ENCODE data around the gene WFDC1. TPM values are rescaled to one million over a fixed set of nuclear protein-coding genes. Genes with fewer than 3 reads are reported as not detected.

The WFDC1 gene
- total RNA-seq, 2 experiments from 2014 or later: not detected

GRCh38 chr16:84295203-84295860, 654 bp downstream of the WFDC1 start:
- POLR2A ChIA-PET: no interaction called here
- CTCF ChIA-PET: no interaction called here

DNA sequence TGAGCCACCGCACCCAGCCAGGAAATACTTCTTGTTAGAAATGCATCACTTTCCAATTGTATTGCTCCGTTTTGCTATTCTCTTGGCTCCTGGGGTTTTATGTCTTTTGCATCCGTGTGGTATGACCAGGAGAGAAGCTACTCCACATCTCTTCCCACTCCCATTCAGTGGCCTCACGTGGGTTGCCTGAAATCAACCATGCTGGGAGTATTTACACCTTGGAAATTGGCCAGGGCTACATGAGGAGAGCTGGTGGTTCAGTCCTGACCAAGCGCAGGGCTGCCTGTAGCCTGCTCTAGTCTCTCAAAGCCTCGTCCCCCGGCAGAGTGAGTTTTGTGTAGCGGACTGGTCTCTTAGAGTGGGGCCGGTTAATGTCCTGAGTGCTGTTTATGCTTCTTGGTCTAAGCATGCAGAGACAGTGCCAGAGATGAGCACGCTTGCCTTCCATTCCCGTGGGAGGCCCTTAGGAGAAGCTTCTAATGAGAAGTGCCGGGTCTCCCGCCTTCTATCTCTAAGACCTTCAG, 3.8 kb downstream of the WFDC1 start:
- POLR2A ChIA-PET: no interaction called here
- CTCF ChIA-PET: no interaction called here

DNA sequence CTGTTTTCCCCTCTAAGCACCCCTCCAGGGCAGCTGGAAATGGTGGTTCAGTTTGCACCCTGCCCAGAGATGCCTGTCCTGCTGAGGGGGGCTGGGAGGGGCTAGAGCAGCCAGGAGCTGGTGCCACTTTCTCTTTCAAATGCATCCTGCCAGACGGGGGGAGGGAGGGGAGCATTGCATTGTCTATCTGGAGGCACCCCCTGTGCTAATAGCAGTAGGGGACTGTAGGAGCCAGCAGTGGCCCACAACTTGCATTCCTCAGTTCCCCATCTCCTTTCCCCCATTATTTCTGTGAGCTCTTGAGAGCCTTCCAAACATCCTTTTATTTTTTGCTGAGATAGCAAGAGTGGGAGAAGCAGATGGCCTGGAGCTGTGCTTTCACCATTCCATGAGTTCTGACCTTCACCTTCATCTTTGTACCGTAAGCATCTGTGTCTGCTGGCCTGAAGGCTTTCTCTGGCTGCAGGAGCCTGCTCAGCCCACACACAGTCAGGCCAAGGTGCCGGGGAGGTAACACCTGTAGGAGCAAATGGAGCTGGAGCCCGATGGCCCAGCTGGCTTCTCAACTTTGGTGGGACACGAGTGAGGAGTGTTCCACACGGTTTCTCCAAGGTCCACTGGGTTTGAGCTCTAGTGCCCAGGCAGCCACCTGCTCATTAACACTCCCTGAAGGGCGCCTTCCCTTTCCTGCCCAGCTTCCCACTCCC, 5.2 kb downstream of the WFDC1 start:
- ChIA-PET CTCF (no interaction called here), POLR2A (no interaction called here)

- POLR2A ChIA-PET: no interaction called here
- CTCF ChIA-PET: no interaction called here
These were observed 7.7 kb downstream of the WFDC1 start for GRCh38 chr16:84302111-84302954.

DNA sequence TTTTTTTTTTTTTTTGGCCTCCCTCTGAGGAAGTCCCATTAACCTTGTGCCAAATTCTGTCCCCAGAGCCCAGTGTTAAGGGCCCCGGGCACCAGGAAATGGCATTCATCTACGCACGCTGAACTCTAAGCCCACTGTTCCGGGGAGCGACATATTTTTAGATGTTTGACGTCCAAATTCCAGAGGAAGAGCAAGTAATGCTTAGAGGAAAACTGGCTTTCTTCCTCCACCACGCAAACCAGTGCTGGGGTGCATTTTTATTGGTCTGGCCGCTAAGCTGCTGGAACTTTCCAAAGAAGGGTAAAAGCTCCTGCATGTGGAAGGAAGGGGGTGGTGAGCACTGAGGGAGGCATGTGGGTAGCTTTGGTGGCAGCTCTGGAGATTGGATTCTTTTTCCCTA, 8.3 kb downstream of the WFDC1 start:
- POLR2A ChIA-PET: no interaction called here
- CTCF ChIA-PET: no interaction called here

GRCh38 chr16:84303516-84303915, 8.8 kb downstream of the WFDC1 start:
- ChIA-PET POLR2A (no interaction called here), CTCF (no interaction called here)

DNA sequence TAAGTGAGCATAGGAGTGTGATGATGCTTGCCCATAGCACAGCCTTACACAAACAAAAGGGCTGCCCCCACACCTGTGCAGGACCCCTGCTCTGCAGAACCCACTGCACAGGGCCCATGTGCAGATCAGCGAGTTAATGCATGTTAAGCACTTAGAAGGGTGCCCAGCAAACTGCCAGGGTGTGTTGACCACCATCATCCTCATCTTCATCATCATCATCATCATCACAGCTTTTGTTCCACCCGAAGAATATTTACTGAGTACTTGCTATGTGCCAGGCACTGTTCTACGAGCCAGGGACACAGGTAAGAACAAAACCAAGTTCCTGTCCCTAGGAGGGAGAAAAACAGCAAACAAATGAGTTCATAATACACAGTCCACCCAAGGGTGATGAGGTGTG, 11.9 kb downstream of the WFDC1 start:
- ChIA-PET POLR2A (no interaction called here), CTCF (no interaction called here)

DNA sequence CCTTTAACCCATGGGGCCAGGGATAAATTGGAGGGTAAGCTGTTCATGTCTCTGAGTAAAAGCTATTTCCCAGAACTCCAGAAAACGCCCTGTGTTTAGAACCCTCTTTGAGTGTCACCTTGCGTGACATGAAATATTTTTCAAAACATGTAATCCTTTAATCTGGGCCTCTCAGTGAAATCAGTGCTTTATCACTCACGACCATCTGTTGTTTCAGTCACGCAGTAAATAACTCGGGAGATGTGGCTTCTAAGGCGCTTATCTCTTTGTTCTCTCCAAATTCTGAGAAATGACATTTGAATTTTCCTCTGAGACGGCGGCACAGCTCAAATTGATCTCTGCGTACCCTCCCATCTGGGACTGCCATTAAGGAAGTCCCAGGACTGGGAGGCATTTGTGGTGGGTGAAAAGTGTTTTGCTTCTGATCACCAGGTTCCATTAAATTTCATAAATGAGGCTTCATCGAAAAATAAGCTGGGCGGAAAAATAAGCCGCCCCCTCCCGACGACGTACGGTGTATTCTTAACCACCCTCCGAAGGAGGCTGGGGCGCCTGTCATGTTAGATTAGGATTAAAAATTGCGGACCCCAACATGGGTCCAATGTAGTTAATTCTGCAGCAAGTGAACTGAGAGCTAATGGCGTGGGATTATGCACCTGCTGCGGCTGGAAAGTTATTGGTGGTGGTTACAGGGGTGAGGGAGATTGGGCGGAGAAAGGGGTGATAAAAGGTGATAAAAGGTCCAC, 12.7 kb downstream of the WFDC1 start:
- ChIA-PET CTCF (interaction anchor here (0.6 to 1.1 kb wide), 3 partner anchors 10 to 294 kb away, joined by 3 to 4 read pairs (median 3); no protein-coding TSS in a partner anchor), POLR2A (interaction anchor here (0.6 kb wide), 1 partner anchor 139 kb away, joined by 7 read pairs; no protein-coding TSS in a partner anchor)

GRCh38 chr16:84308120-84308519, 13.4 kb downstream of the WFDC1 start:
- ChIA-PET CTCF (interaction anchor here (0.6 to 1.1 kb wide), 3 partner anchors 11 to 294 kb away, joined by 3 to 4 read pairs (median 3); no protein-coding TSS in a partner anchor), POLR2A (no interaction called here)

GRCh38 chr16:84310642-84311041, 16.0 kb downstream of the WFDC1 start:
- POLR2A ChIA-PET: no interaction called here
- CTCF ChIA-PET: no interaction called here

- CTCF ChIA-PET: no interaction called here
These were observed 18.2 kb downstream of the WFDC1 start for GRCh38 chr16:84312783-84313382.

GRCh38 chr16:84313921-84314320, 19.2 kb downstream of the WFDC1 start:
- CTCF ChIA-PET: no interaction called here
- POLR2A ChIA-PET: no interaction called here

More at GRCh38 chr16:84312783-84313382, 18.2 kb downstream of the WFDC1 start:
- POLR2A ChIA-PET: no interaction called here

GRCh38 chr16:84314373-84314772, 19.7 kb downstream of the WFDC1 start:
- POLR2A ChIA-PET: no interaction called here
- CTCF ChIA-PET: no interaction called here

DNA sequence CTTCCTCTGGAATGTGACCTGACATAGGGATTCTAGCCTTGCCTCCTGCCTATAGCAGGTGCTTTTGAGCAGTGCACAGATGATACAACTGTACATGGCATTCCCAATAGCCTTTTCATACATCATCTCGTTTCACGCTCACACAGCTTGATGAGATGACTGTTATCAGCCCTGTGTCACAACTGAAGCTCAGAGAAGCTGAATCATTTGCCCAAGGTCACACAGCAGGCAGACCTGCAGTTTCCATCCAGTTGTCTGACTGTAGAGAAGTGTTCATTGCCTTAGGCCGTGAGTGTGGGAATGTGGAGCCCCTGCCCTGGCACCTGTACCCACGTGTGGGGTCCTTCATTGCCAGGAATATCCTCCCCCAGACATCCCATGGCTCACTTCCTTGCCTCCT, 20.1 kb downstream of the WFDC1 start:
- ChIA-PET CTCF (no interaction called here), POLR2A (no interaction called here)

DNA sequence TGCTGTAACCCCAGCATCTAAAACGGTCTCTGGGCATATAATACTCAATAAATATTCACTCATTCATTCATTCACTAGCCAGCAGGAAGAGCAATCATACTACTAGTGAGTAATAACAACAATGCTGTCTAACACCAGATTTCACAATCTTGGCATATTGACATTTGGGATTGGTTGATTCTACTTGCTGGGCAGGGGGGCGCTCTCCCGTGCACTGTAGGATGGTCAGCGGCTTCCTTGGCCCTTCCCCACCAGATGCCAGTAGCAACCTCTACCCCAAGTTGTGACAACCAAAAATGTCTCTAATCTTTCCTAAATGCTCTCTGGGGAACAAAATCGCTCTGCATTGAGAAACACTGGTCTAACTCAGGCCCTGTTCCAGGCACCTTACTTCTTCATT, 20.7 kb downstream of the WFDC1 start:
- CTCF ChIA-PET: no interaction called here

GRCh38 chr16:84318091-84318975, 23.7 kb downstream of the WFDC1 start:
- ChIA-PET POLR2A (no interaction called here), CTCF (no interaction called here)

More for the DNA sequence above, 20.7 kb downstream of the WFDC1 start:
- POLR2A ChIA-PET: no interaction called here

DNA sequence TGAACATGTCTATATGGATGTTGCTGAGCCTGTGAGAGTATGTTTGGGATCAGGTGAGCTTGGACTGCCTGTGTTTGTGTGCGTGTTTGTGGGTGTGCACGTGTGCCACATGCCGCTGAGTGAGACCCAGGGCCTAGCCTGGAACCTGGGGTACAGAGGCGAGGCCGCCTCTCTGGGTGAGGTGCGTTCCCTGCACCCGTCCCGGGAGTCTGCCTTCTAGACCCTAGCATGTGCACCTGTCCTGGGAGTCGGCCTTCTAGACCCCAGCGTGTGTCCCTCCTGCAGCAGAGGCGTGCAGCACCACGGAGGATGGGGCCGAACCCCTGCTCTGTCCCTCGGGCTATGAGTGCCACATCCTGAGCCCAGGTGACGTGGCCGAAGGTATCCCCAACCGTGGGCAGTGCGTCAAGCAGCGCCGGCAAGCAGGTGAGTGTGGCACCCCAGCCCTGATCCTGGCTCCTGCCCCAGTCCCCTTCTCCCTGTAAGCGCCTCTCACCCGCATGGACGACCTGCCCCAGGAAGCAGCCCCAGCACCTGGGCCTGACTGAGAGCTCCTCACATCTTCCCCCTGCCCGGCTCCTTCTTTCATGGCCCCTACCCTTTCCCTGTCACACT, 24.6 kb downstream of the WFDC1 start:
- CTCF ChIA-PET: no interaction called here
- POLR2A ChIA-PET: no interaction called here

GRCh38 chr16:84320511-84320910, 25.8 kb downstream of the WFDC1 start:
- CTCF ChIA-PET: no interaction called here
- POLR2A ChIA-PET: no interaction called here
